ENCODE results near the gene ZSCAN22. TPM values are rescaled to one million over a fixed set of nuclear protein-coding genes. Genes with fewer than 3 reads are reported as not detected.

The ZSCAN22 gene
- total and polyA plus RNA-seq, 2 of the 13 experiments (the other 11 are each of a cell fraction or from before 2014, with no cell fraction given), result 2.5 to 3.5 TPM

DNA sequence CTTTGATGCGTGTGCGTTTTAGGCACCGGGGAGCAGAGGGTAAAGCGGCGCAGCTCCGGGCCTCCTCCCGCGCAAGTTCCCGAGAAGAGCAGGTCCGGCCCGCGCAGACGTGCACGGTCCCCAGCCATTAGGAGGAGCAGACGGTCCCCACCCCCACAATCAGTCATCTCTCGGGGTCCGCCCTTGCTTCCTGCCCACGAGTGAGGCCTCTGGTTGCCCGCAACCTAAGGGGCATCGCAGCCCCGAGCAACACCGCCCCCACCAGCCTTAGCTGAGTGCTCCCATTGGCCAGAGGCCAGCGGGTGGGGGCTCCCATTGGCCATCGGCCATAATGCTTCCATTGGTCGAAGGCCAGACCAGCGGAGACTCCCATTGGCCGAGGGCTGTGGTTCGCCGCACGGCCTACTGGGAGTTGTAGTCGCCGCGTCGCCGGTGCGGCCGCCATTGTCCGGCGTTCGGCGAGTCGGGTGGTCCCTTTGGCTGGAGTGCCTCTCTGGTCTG, 48.2 kb upstream of the ZSCAN22 start, which contains the start of gene ZNF8 (continued):
- TF ChIP-seq, protein P1, sequence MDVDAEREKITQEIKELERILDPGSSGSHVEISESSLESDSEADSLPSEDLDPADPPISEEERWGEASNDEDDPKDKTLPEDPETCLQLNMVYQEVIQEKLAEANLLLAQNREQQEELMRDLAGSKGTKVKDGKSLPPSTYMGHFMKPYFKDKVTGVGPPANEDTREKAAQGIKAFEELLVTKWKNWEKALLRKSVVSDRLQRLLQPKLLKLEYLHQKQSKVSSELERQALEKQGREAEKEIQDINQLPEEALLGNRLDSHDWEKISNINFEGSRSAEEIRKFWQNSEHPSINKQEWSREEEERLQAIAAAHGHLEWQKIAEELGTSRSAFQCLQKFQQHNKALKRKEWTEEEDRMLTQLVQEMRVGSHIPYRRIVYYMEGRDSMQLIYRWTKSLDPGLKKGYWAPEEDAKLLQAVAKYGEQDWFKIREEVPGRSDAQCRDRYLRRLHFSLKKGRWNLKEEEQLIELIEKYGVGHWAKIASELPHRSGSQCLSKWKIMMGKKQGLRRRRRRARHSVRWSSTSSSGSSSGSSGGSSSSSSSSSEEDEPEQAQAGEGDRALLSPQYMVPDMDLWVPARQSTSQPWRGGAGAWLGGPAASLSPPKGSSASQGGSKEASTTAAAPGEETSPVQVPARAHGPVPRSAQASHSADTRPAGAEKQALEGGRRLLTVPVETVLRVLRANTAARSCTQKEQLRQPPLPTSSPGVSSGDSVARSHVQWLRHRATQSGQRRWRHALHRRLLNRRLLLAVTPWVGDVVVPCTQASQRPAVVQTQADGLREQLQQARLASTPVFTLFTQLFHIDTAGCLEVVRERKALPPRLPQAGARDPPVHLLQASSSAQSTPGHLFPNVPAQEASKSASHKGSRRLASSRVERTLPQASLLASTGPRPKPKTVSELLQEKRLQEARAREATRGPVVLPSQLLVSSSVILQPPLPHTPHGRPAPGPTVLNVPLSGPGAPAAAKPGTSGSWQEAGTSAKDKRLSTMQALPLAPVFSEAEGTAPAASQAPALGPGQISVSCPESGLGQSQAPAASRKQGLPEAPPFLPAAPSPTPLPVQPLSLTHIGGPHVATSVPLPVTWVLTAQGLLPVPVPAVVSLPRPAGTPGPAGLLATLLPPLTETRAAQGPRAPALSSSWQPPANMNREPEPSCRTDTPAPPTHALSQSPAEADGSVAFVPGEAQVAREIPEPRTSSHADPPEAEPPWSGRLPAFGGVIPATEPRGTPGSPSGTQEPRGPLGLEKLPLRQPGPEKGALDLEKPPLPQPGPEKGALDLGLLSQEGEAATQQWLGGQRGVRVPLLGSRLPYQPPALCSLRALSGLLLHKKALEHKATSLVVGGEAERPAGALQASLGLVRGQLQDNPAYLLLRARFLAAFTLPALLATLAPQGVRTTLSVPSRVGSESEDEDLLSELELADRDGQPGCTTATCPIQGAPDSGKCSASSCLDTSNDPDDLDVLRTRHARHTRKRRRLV (CRISPR knock-in tag; IDR thresholded peaks at IDR 0.05), result no peak
- TF ChIP-seq EEA1 (CRISPR knock-in tag; IDR thresholded peaks at IDR 0.05; ENCODE audit: borderline replicate concordance), result no peak
- TF ChIP-seq, protein P2, sequence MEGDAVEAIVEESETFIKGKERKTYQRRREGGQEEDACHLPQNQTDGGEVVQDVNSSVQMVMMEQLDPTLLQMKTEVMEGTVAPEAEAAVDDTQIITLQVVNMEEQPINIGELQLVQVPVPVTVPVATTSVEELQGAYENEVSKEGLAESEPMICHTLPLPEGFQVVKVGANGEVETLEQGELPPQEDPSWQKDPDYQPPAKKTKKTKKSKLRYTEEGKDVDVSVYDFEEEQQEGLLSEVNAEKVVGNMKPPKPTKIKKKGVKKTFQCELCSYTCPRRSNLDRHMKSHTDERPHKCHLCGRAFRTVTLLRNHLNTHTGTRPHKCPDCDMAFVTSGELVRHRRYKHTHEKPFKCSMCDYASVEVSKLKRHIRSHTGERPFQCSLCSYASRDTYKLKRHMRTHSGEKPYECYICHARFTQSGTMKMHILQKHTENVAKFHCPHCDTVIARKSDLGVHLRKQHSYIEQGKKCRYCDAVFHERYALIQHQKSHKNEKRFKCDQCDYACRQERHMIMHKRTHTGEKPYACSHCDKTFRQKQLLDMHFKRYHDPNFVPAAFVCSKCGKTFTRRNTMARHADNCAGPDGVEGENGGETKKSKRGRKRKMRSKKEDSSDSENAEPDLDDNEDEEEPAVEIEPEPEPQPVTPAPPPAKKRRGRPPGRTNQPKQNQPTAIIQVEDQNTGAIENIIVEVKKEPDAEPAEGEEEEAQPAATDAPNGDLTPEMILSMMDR (CRISPR knock-in tag; IDR thresholded peaks at IDR 0.05), result peak; percentile 35; the same call in 1 of the 2 replicates
- TF ChIP-seq ZNF660 (CRISPR knock-in tag; IDR thresholded peaks at IDR 0.05; ENCODE audit: borderline replicate concordance, low read depth), result no peak
- TF ChIP-seq MIXL1 (CRISPR knock-in tag; IDR thresholded peaks at IDR 0.05), result no peak; the same call in 1 of the 2 replicates
- no peak for TF ChIP-seq NFIC (IDR thresholded peaks at IDR 0.05; ENCODE audit: low read length)
- TF ChIP-seq, protein P3, sequence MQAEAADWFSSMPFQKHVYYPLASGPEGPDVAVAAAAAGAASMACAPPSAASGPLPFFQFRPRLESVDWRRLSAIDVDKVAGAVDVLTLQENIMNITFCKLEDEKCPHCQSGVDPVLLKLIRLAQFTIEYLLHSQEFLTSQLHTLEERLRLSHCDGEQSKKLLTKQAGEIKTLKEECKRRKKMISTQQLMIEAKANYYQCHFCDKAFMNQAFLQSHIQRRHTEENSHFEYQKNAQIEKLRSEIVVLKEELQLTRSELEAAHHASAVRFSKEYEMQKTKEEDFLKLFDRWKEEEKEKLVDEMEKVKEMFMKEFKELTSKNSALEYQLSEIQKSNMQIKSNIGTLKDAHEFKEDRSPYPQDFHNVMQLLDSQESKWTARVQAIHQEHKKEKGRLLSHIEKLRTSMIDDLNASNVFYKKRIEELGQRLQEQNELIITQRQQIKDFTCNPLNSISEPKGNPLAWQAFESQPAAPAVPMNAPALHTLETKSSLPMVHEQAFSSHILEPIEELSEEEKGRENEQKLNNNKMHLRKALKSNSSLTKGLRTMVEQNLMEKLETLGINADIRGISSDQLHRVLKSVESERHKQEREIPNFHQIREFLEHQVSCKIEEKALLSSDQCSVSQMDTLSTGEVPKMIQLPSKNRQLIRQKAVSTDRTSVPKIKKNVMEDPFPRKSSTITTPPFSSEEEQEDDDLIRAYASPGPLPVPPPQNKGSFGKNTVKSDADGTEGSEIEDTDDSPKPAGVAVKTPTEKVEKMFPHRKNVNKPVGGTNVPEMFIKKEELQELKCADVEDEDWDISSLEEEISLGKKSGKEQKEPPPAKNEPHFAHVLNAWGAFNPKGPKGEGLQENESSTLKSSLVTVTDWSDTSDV (CRISPR knock-in tag; IDR thresholded peaks at IDR 0.05), result peak; percentile 50; the same call in 1 of the 2 replicates
- TF ChIP-seq ETV6 (CRISPR knock-in tag; conservative IDR thresholded peaks at IDR 0.05), result no peak
- no peak for TF ChIP-seq ZNF282 (IDR thresholded peaks at IDR 0.05; ENCODE audit: partially characterized antibody)
- no peak for TF ChIP-seq RFX3 (CRISPR knock-in tag; IDR thresholded peaks at IDR 0.05)
- TF ChIP-seq ZNF75D (CRISPR knock-in tag; IDR thresholded peaks at IDR 0.05; ENCODE audit: borderline replicate concordance), result no peak
- no peak for TF ChIP-seq REXO4 (CRISPR knock-in tag; IDR thresholded peaks at IDR 0.05; ENCODE audit: borderline replicate concordance)
- TF ChIP-seq SRSF1 (optimal IDR thresholded peaks at IDR 0.05; ENCODE audit: low read depth, low read length), result peak; percentile 89
- peak; percentile 71; the same call in 1 of the 2 replicates for TF ChIP-seq ZBTB7A (CRISPR knock-in tag; IDR thresholded peaks at IDR 0.05)
- TF ChIP-seq SAFB2 (CRISPR knock-in tag; IDR thresholded peaks at IDR 0.05; ENCODE audit: borderline replicate concordance, low read depth), result no peak; the same call in 1 of the 2 replicates
- no peak for TF ChIP-seq ISX (CRISPR knock-in tag; conservative IDR thresholded peaks at IDR 0.05)
- TF ChIP-seq HDAC2 (CRISPR knock-in tag; IDR thresholded peaks at IDR 0.05), result peak; percentile 60
- no peak for TF ChIP-seq CCAR2 (optimal IDR thresholded peaks at IDR 0.05; ENCODE audit: low read depth, low read length)
- TF ChIP-seq, protein P4, sequence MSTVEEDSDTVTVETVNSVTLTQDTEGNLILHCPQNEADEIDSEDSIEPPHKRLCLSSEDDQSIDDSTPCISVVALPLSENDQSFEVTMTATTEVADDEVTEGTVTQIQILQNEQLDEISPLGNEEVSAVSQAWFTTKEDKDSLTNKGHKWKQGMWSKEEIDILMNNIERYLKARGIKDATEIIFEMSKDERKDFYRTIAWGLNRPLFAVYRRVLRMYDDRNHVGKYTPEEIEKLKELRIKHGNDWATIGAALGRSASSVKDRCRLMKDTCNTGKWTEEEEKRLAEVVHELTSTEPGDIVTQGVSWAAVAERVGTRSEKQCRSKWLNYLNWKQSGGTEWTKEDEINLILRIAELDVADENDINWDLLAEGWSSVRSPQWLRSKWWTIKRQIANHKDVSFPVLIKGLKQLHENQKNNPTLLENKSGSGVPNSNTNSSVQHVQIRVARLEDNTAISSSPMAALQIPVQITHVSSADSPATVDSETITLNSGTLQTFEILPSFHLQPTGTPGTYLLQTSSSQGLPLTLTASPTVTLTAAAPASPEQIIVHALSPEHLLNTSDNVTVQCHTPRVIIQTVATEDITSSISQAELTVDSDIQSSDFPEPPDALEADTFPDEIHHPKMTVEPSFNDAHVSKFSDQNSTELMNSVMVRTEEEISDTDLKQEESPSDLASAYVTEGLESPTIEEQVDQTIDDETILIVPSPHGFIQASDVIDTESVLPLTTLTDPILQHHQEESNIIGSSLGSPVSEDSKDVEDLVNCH (CRISPR knock-in tag; IDR thresholded peaks at IDR 0.05), result no peak
